Fibroblast of lung (primary cell): ENCODE data around the gene ELF3. TPM values are rescaled to one million over a fixed set of nuclear protein-coding genes. Genes with fewer than 3 reads are reported as not detected.

Experiments used
- DNase-seq, 2 donors: peaks; one replicate each; pipeline versions ENCODE4 v3.0.0 to v3.0.0-alpha.2; 2010; ENCODE audit warnings: low read depth in 2 of 2
- H2AFZ ChIP-seq: 2 replicates; pipeline ENCODE4 v1.5.1; 2012; ENCODE audit warnings: low read length, control low read depth, inconsistent platforms
- H3K27ac ChIP-seq: 2 replicates; pipeline ENCODE4 v1.5.1; 2011; ENCODE audit warnings: low read length, control low read depth; ENCODE audit not compliant: insufficient read depth
- H3K27me3 ChIP-seq: 2 replicates; pipeline ENCODE4 v1.5.1; 2011; ENCODE audit warnings: mild to moderate bottlenecking, low read length; ENCODE audit not compliant: control insufficient read depth, insufficient read depth
- H3K36me3 ChIP-seq: 2 replicates; pipeline ENCODE4 v1.5.1; 2011; ENCODE audit warnings: low read length; ENCODE audit not compliant: control insufficient read depth, insufficient read depth
- H3K4me1 ChIP-seq: 2 replicates; pipeline ENCODE4 v1.5.1; 2011; ENCODE audit warnings: low read length; ENCODE audit not compliant: control insufficient read depth, insufficient read depth; ENCODE audit errors: extremely low read depth
- H3K4me2 ChIP-seq: 2 replicates; pipeline ENCODE4 v1.5.1; 2011; ENCODE audit warnings: low read length, control low read depth; ENCODE audit not compliant: insufficient read depth; ENCODE audit errors: extremely low read depth
- H3K4me3 ChIP-seq, 4 experiments: fragments of 200-600 bp in 1 of 4; sonication (generic) in 1 of 4; replicated peaks in 1 of 4; 2 replicates each; pipeline ENCODE4 v1.5.1; 2011 to 2016; ENCODE audit warnings: low read length in 4 of 4, low read depth in 3 of 4, mild to moderate bottlenecking in 3 of 4, control low read depth in 2 of 4, inconsistent platforms in 1 of 4, mixed read lengths in 1 of 4; ENCODE audit not compliant: insufficient read depth in 1 of 4; ENCODE audit errors: control extremely low read depth in 1 of 4
- H3K79me2 ChIP-seq: 2 replicates; pipeline ENCODE4 v1.5.1; 2012; ENCODE audit warnings: mild to moderate bottlenecking, low read length, inconsistent platforms; ENCODE audit not compliant: control insufficient read depth, insufficient read depth
- H3K9ac ChIP-seq: 2 replicates; pipeline ENCODE4 v1.5.1; 2011; ENCODE audit warnings: mild to moderate bottlenecking, low read length, control low read depth; ENCODE audit not compliant: insufficient read depth
- H3K9me3 ChIP-seq: 2 replicates; pipeline ENCODE4 v1.5.1; 2012; ENCODE audit warnings: low read depth, low read length; ENCODE audit not compliant: control insufficient read depth, insufficient read depth
- H4K20me1 ChIP-seq: 2 replicates; pipeline ENCODE4 v1.5.1; 2011; ENCODE audit warnings: low read length; ENCODE audit not compliant: control insufficient read depth, insufficient read depth; ENCODE audit errors: extremely low read depth
- EZH2 ChIP-seq: IDR thresholded peaks from 2 replicates; pipeline ENCODE4 v1.5.1; 2012; ENCODE audit warnings: low read length, control low read depth, mild to moderate bottlenecking; ENCODE audit errors: missing control alignments
- polyA plus RNA-seq, 2 donors: library from polyadenylated mRNA; depleted of rRNA in 1 of 2; stranded (reverse) in 1 of 2; unstranded in 1 of 2; fragments of >200 nt; gene quantifications; 2 replicates each; pipeline ENCODE4 v1.2.1, GENCODE V29; 2011 to 2012; ENCODE audit warnings: missing spikeins in 1 of 2
- total RNA-seq: library from RNA; depleted of rRNA; stranded (reverse); fragments of >200 nt; gene quantifications from 2 replicates; pipeline ENCODE4 v1.2.1, GENCODE V29; 2014
- TF ChIP-seq, protein P1 (sequence below), 2 donors: IDR thresholded peaks in 1 of 2; conservative IDR thresholded peaks in 1 of 2; 1 replicate in 1 of 2; 2 replicates in 1 of 2; pipeline ENCODE4 v1.5.1; 2011 to 2012; ENCODE audit warnings: low read length in 2 of 2, control low read depth in 1 of 2, inconsistent platforms in 1 of 2, low read depth in 1 of 2, mild to moderate bottlenecking in 1 of 2

ELF3 gene
- total and polyA plus RNA-seq, 2 donors (not counting 1 experiment from before 2014, with no cell fraction given): 0.12 to 0.17 TPM

- no peak for DNase-seq
These were observed 12.6 kb downstream of the ELF3 start for GRCh38 chr1:202023001-202023433.

GRCh38 chr1:202029171-202029665 lies 18.8 kb downstream of the ELF3 start:
- TF ChIP-seq EZH2: no peak
- Histone ChIP-seq H3K27ac (peak overlapping the region; percentile 22), H3K4me2 (peak overlapping the region; percentile 41)

More at GRCh38 chr1:202023001-202023433, 12.6 kb downstream of the ELF3 start:
- Histone ChIP-seq H4K20me1 (no peaks in the 10 kb centered on the region), H3K4me1 (no peaks in the 10 kb centered on the region), H3K4me2 (no peak overlapping the region), H3K27ac (no peak overlapping the region), H2AFZ (no peak overlapping the region), H3K36me3 (no peaks in the 10 kb centered on the region), H3K79me2 (no peaks in the 10 kb centered on the region), H3K27me3 (peaks cover 3% of the 10 kb centered on the region), H3K4me3 (no peak overlapping the region), H3K9me3 (no peaks in the 10 kb centered on the region), H3K9ac (no peak overlapping the region)
- no peak for TF ChIP-seq EZH2
- TF ChIP-seq, protein P1, sequence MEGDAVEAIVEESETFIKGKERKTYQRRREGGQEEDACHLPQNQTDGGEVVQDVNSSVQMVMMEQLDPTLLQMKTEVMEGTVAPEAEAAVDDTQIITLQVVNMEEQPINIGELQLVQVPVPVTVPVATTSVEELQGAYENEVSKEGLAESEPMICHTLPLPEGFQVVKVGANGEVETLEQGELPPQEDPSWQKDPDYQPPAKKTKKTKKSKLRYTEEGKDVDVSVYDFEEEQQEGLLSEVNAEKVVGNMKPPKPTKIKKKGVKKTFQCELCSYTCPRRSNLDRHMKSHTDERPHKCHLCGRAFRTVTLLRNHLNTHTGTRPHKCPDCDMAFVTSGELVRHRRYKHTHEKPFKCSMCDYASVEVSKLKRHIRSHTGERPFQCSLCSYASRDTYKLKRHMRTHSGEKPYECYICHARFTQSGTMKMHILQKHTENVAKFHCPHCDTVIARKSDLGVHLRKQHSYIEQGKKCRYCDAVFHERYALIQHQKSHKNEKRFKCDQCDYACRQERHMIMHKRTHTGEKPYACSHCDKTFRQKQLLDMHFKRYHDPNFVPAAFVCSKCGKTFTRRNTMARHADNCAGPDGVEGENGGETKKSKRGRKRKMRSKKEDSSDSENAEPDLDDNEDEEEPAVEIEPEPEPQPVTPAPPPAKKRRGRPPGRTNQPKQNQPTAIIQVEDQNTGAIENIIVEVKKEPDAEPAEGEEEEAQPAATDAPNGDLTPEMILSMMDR (conservative IDR thresholded peaks at IDR 0.05 in 1 of 2, IDR thresholded peaks at IDR 0.05 in 1 of 2; ENCODE audit: low read depth in 1 of 2, low read length in 2 of 2): no peak

GRCh38 chr1:202029727-202030126 lies 19.3 kb downstream of the ELF3 start:
- Histone ChIP-seq H3K9me3 (no peaks in the 10 kb centered on the region), H3K27ac (peak overlapping the region; percentile 22)

More at GRCh38 chr1:202029171-202029665, 18.8 kb downstream of the ELF3 start:
- Histone ChIP-seq H3K4me3 (no peak overlapping the region), H3K9me3 (no peaks in the 10 kb centered on the region), H3K27me3 (peaks cover 3% of the 10 kb centered on the region), H2AFZ (no peak overlapping the region), H3K36me3 (no peaks in the 10 kb centered on the region), H3K9ac (no peak overlapping the region), H3K79me2 (no peaks in the 10 kb centered on the region), H4K20me1 (no peaks in the 10 kb centered on the region), H3K4me1 (peaks cover 8% of the 10 kb centered on the region)
- peak; percentile 89 for DNase-seq

More at GRCh38 chr1:202029727-202030126, 19.3 kb downstream of the ELF3 start:
- Histone ChIP-seq H3K27me3 (peaks cover 3% of the 10 kb centered on the region), H3K9ac (no peak overlapping the region), H4K20me1 (no peaks in the 10 kb centered on the region), H3K79me2 (no peaks in the 10 kb centered on the region), H3K4me3 (no peak overlapping the region), H3K4me1 (peaks cover 8% of the 10 kb centered on the region), H3K4me2 (peak overlapping the region; percentile 41), H2AFZ (no peak overlapping the region), H3K36me3 (no peaks in the 10 kb centered on the region)
- no peak for TF ChIP-seq EZH2
- TF ChIP-seq, protein P1 (conservative IDR thresholded peaks at IDR 0.05 in 1 of 2, IDR thresholded peaks at IDR 0.05 in 1 of 2; ENCODE audit: low read depth in 1 of 2, low read length in 2 of 2): no peak
- DNase-seq: no peak
